ENCODE results near the gene SPA17. TPM values are rescaled to one million over a fixed set of nuclear protein-coding genes. Genes with fewer than 3 reads are reported as not detected.

Gene SPA17
- polyA plus RNA-seq, 1 experiment, result 2.9 TPM

DNA sequence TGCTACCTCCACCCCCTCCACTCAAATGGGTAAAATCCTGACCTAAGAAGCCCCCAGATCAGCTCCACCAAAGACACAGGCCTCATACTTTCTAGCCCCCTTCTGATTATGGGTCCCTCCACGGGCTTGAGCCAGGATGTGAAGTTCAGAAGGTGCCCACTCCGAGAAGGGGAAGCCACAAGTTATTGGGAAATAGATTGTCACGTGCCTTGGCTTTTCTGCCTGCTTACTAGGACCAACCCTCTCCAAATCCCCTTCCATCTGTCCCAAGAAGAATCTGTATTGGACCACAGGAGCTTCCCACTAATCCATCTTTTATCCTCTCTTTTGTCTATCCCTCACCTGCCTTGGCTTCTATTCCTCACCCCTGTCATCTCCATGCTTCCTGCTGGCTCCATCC, 63.0 kb downstream of the SPA17 start:
- no peak overlapping the region for H3K4me3 ChIP-seq (ENCODE audit: low read depth, low read length)
- no peaks in the 10 kb centered on the region for H3K36me3 ChIP-seq (ENCODE audit: control insufficient read depth, insufficient read depth, low read length)
- ChIA-PET POLR2A (no interaction called here), CTCF (interaction anchor here (1.1 to 1.2 kb wide), 2 partner anchors 10 to 68 kb away, joined by 3 to 4 read pairs; no protein-coding TSS in a partner anchor)
- TF ChIP-seq, protein P1, sequence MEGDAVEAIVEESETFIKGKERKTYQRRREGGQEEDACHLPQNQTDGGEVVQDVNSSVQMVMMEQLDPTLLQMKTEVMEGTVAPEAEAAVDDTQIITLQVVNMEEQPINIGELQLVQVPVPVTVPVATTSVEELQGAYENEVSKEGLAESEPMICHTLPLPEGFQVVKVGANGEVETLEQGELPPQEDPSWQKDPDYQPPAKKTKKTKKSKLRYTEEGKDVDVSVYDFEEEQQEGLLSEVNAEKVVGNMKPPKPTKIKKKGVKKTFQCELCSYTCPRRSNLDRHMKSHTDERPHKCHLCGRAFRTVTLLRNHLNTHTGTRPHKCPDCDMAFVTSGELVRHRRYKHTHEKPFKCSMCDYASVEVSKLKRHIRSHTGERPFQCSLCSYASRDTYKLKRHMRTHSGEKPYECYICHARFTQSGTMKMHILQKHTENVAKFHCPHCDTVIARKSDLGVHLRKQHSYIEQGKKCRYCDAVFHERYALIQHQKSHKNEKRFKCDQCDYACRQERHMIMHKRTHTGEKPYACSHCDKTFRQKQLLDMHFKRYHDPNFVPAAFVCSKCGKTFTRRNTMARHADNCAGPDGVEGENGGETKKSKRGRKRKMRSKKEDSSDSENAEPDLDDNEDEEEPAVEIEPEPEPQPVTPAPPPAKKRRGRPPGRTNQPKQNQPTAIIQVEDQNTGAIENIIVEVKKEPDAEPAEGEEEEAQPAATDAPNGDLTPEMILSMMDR (IDR thresholded peaks at IDR 0.05; ENCODE audit: insufficient read depth, low read depth, low read length), result no peak
- no peak for DNase-seq (ENCODE audit: low read depth)
- H3K27me3 ChIP-seq (ENCODE audit: control insufficient read depth, insufficient read depth, low read length), result peaks cover 26% of the 10 kb centered on the region

GRCh38 chr11:124737638-124738305, 64.1 kb downstream of the SPA17 start:
- no peak overlapping the region for H3K4me3 ChIP-seq (ENCODE audit: low read depth, low read length)
- ChIA-PET CTCF (interaction anchor here (1.1 to 1.4 kb wide), 3 partner anchors 9 to 69 kb away, joined by 3 to 9 read pairs (median 4); no protein-coding TSS in a partner anchor), POLR2A (no interaction called here)
- no peak for DNase-seq (ENCODE audit: low read depth)
- H3K36me3 ChIP-seq (ENCODE audit: control insufficient read depth, insufficient read depth, low read length), result no peaks in the 10 kb centered on the region
- TF ChIP-seq, protein P1 (IDR thresholded peaks at IDR 0.05; ENCODE audit: insufficient read depth, low read depth, low read length), result no peak
- H3K27me3 ChIP-seq (ENCODE audit: control insufficient read depth, insufficient read depth, low read length), result peaks cover 30% of the 10 kb centered on the region

GRCh38 chr11:124738713-124739478, 65.2 kb downstream of the SPA17 start:
- peaks cover 30% of the 10 kb centered on the region for H3K27me3 ChIP-seq (ENCODE audit: control insufficient read depth, insufficient read depth, low read length)
- POLR2A ChIA-PET, result no interaction called here
- H3K36me3 ChIP-seq (ENCODE audit: control insufficient read depth, insufficient read depth, low read length), result no peaks in the 10 kb centered on the region
- no peak overlapping the region for H3K4me3 ChIP-seq (ENCODE audit: low read depth, low read length)
- DNase-seq (ENCODE audit: low read depth), result no peak
- CTCF ChIA-PET, result interaction anchor here (0.8 to 1.9 kb wide), 4 partner anchors 20 to 70 kb away, joined by 3 to 9 read pairs (median 4); no protein-coding TSS in a partner anchor
- TF ChIP-seq, protein P1 (IDR thresholded peaks at IDR 0.05; ENCODE audit: insufficient read depth, low read depth, low read length), result no peak

- peak; percentile 25 for DNase-seq (ENCODE audit: low read depth)
- H3K36me3 ChIP-seq (ENCODE audit: control insufficient read depth, insufficient read depth, low read length), result no peaks in the 10 kb centered on the region
- peak within 1 kb of the TSS; percentile 48 for H3K4me3 ChIP-seq (ENCODE audit: low read depth, low read length)
- ChIA-PET CTCF (interaction anchor here (1.0 to 1.9 kb wide), 7 partner anchors 9 to 128 kb away, joined by 3 to 9 read pairs (median 4); no protein-coding TSS in a partner anchor), POLR2A (no interaction called here)
- H3K27me3 ChIP-seq (ENCODE audit: control insufficient read depth, insufficient read depth, low read length), result peaks cover 28% of the 10 kb centered on the region
- TF ChIP-seq, protein P1 (IDR thresholded peaks at IDR 0.05; ENCODE audit: insufficient read depth, low read depth, low read length), result no peak
Observed at GRCh38 chr11:124739479-124740276, 66.0 kb downstream of the SPA17 start, which contains the start of gene NRGN. Gene NRGN (plus strand): TSS chr11:124739942. CDS start chr11:124740085, 143 bp downstream.
